IPS-18c (cell line): ENCODE results near the gene AADACL4.
"Not testable (repeated sequence)": the region's sequence is repeated elsewhere in the genome, so short reads cannot be mapped to it uniquely, and the experiment has no call there.

Source experiments
- H3K4me3 ChIP-seq: 2 replicates; pipeline ENCODE4 v1.7.0; 2013; ENCODE audit warnings: low read depth, mild to moderate bottlenecking, low read length, moderate library complexity; ENCODE audit not compliant: insufficient read depth
- H3K9me3 ChIP-seq: one replicate; pipeline ENCODE4 v1.6.1; 2013; ENCODE audit warnings: mild to moderate bottlenecking, low read length, moderate library complexity; ENCODE audit not compliant: control insufficient read depth, insufficient read depth

AADACL4 gene

DNA sequence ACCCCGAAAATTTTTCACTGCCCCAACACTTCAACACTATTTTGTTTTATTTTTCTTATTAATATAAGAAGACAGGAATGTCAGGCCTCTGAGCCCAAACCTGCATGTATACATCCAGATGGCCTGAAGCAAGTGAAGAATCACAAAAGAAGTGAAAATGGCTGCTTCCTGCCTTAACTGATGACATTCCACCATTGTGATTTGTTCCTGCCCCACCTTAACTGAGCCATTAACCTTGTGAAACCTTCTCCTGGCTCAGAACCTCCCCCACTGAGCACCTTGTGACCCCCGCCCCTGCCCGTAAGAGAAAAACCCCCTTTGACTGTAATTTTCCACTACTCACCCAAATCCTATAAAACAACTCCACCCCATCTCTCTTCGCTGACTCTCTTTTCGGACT lies 69.8 kb downstream of the AADACL4 start:
- H3K4me3 ChIP-seq, result not testable (repeated sequence)

GRCh38 chr1:12714710-12715475 lies 71.0 kb downstream of the AADACL4 start:
- H3K4me3 ChIP-seq, result no peak overlapping the region
- H3K9me3 ChIP-seq, result peaks cover 2% of the 10 kb centered on the region

More for the DNA sequence above, 69.8 kb downstream of the AADACL4 start:
- not testable (repeated sequence) for H3K9me3 ChIP-seq

DNA sequence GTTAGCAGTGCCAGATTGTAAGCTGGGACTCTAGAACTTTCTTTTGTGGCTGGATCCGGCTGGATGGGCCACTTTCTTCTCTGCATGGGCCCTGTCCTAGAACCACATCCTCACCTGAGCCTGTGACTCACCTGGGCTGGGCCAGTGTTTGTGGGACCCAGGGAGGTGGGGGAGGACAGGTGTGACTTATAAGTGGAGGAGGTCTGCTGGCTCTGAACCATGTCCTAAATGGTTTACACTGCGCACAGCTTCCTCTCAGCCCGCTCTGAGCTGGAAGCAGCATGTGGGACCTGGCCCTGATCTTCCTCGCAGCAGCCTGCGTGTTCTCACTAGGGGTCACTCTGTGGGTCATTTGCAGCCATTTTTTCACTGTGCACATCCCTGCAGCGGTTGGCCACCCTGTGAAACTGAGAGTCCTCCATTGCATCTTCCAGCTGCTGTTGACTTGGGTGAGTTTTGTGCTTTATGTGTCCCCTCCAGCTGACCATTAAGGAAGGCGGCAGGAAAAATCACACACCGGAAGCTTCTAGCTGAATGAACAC lies 72.1 kb downstream of the AADACL4 start, which contains the start of gene AADACL3:
TSS of gene AADACL3 (plus strand) at position 215 of the 542 bp plus-strand sequence. CDS start at position 282, 67 bp downstream.
- Histone ChIP-seq H3K9me3 (peaks cover 2% of the 10 kb centered on the region), H3K4me3 (no peak within 1 kb of the TSS)
